K562 (cell line): ENCODE results near the gene FKBP3.

Experiments
- BRD4 ChIP-seq: fragments of 200-600 bp; sonication (generic); IDR thresholded peaks from 2 replicates; pipeline ENCODE4 v1.6.1; 2017; ENCODE audit warnings: inconsistent platforms
- CHD4 ChIP-seq: fragments of 200-600 bp; sonication (generic); IDR thresholded peaks from 3 replicates; pipeline ENCODE4 v1.6.1; 2012; ENCODE audit warnings: low read depth, mild to moderate bottlenecking, mixed read lengths, low read length, inconsistent platforms; ENCODE audit not compliant: insufficient read depth, insufficient replicate concordance, poor library complexity, severe bottlenecking
- PTBP1 ChIP-seq: fragments of 200-400 bp; formaldehyde crosslinking; IDR thresholded peaks from 2 replicates; pipeline ENCODE4 v1.6.1; 2017; ENCODE audit warnings: low read depth, low read length
- TBL1XR1 ChIP-seq, 2 experiments: IDR thresholded peaks; 2 replicates each; pipeline ENCODE4 v1.6.1; 2012; ENCODE audit warnings: improper control_type of control experiment in 2 of 2, low read length in 2 of 2, mild to moderate bottlenecking in 1 of 2
- TF ChIP-seq, protein P1 (sequence below): IDR thresholded peaks from 3 replicates; pipeline ENCODE4 v1.6.1; 2011; ENCODE audit warnings: borderline replicate concordance, mild to moderate bottlenecking; ENCODE audit not compliant: insufficient read length, insufficient read depth

DNA sequence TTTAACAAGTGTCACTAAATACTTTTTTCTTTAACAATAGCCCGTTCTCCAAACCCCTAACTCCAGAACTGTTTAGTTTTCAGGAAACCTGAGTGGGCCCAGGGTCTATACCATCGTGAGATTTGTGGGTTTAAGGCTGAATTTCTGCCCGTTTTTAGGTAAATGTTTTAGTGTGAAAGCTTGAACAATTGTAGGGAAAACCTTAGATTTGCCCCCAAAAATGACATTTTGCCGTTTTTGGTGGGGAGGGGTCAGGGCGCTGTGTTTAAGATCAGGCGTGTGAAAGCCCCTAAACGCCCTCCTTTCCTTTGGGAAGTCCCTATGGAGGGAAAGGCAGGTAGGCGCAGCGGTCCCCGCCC lies 50.7 kb downstream of the FKBP3 start:
- TF ChIP-seq BRD4 (no peak), CHD4 (no peak), TBL1XR1 (IDR thresholded peaks at IDR 0.05; ENCODE audit: low read length in 2 of 2) (no peak), PTBP1 (no peak)
- TF ChIP-seq, protein P1, sequence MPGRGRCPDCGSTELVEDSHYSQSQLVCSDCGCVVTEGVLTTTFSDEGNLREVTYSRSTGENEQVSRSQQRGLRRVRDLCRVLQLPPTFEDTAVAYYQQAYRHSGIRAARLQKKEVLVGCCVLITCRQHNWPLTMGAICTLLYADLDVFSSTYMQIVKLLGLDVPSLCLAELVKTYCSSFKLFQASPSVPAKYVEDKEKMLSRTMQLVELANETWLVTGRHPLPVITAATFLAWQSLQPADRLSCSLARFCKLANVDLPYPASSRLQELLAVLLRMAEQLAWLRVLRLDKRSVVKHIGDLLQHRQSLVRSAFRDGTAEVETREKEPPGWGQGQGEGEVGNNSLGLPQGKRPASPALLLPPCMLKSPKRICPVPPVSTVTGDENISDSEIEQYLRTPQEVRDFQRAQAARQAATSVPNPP = no peak
